Measurements from ENCODE around the gene ACHE.
"Not testable (repeated sequence)": the region's sequence is repeated elsewhere in the genome, so short reads cannot be mapped to it uniquely, and the experiment has no call there.

The ACHE gene

GRCh38 chr7:100860702-100861615, 34.7 kb downstream of the ACHE start:
- no peak for DNase-seq

GRCh38 chr7:100859856-100860255, 35.8 kb downstream of the ACHE start:
- no peak for DNase-seq

- DNase-seq = no peak
Measured at GRCh38 chr7:100856871-100857282, 38.8 kb downstream of the ACHE start.

- DNase-seq = no peak
Measured at GRCh38 chr7:100855515-100855914, 40.2 kb downstream of the ACHE start.

DNA sequence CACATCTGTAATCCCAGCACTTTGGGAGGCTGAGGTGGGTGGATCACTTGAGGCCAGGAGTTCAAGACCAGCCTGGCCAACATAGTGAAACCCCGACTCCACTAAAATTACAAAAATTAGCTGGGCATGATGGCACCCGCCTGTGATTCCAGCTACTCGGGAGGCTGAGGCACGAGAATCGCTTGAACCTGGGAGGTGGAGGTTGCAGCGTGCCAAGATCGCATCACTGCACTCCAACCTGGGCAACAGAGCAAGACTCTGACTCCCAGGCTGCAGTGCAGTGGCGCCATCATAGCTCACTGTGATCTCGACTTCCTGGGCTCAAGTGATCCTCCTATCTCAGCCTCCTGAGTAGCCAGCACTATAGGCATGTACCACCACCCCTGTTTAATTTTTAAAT, 40.8 kb downstream of the ACHE start:
- not testable (repeated sequence) for DNase-seq

DNA sequence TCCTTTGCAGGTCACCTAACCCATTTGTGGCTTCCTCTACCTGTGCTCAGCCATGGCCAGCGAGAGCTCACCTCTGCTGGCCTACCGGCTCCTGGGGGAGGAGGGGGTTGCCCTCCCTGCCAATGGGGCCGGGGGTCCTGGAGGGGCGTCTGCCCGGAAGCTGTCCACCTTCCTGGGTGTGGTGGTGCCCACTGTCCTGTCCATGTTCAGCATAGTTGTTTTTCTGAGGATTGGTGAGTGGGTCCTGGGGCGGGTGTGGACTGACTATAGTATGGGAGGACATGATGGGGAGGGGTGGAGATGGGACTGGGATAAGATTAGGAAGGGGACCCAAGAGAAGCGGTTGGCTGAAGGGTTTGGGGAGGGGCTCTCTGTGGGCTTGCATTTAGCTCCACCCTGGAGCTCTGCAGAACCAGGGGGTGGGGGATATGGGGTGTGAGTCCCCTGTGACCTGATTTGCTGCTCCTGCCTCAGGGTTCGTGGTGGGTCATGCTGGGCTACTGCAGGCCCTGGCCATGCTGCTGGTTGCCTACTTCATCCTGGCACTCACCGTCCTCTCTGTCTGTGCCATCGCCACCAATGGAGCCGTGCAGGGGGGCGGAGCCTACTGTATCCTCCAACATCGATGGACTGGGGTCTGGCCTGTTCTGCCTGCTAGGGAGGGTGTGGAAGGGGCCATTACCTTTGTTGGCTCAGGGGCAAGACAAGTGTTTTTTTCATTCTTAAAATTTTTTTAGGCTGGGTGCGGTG, 41.4 kb downstream of the ACHE start:
- DNase-seq = no peak

DNA sequence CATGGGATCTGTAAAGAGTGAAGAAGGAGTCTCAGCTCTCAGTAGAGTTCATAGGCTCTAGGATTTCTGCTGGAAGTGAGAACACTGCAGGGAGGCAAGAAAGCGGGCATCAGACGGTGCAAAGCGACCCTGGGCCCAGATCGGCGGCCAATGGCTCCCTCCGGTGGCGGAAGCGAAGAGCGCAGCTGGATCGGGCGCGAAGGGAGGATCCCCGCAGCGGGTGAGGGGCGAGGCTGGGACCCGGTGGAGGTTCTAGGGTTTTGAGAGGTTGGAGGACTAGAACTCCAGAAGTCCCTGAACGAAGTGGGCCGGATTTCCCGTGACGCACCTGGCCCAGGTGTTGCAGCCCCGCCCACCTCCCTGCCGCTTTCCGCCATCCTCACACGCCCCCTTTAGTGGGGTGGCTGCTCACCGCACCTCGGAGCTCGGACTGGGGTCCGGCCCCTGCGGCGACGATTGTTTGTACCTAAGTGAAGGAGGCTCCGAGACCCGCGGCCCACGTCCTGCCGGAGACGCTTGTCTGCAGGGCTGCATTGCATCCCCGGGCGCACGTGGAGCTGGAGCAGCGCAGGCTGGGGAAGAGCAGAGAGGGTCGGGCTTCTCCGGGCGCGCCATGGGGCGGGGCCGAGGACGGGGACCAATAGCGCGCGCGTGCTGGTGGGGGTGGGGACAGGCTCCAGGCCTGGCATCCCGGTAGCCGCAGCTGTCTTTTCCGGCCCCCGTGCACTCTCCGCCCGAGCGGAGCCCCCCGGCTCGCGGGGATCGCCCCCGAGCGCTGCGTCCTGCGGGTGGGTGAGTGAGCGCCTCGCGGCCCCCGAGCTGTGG, 43.4 kb downstream of the ACHE start, which contains the start of gene SLC12A9:
Gene SLC12A9 (plus strand): TSS at position 666 of the 825 bp plus-strand sequence. CDS start 1,485 bp downstream, outside the sequence.
- peak; percentile 84 for DNase-seq

GRCh38 chr7:100847360-100847759, 48.3 kb downstream of the ACHE start:
- no peak for DNase-seq

DNA sequence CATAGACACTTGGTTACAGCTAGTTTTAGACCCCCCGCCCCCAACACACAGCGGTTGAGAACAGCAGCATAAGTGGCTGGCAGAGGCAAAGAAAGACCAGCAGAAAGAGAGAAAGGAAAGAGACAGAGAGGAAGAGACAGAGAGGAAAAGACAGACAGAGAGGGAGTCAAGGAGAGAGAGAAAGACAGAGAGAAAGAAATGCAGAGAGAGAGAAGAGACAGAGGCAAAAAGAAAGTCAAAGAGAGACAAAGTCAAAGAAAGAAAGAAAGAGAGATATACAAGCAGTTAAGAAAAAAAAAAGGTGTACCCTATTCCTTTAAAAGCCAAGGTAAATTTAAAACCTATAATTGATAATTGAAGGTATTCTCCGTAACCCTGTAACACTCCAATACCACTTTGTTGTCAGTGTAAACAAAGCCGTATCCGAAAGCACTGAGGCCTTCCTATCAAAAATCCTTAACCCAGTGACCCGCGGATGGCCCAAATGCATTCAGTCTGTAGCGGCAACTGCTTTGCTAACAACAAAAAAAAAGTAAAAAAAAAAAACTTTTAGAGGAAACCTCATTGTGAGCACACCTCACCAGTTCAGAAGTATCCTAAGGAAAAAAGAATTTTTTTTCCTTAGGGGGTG, 55.1 kb downstream of the ACHE start:
- no peak for DNase-seq

Measured in stimulated activated naive CD4-positive, alpha-beta T cell treated with Interleukin-2 at 50 U/mL for 16 hours (primary cell).